GM12874 (cell line): ENCODE measurements around the gene DDX1.

Experiments used
- TF ChIP-seq, protein P1 (sequence below): IDR thresholded peaks from 2 replicates; pipeline ENCODE4 v1.5.1; 2011; ENCODE audit warnings: low read depth, mild to moderate bottlenecking, control low read depth, low read length, moderate library complexity; ENCODE audit not compliant: insufficient read depth

Gene DDX1

DNA sequence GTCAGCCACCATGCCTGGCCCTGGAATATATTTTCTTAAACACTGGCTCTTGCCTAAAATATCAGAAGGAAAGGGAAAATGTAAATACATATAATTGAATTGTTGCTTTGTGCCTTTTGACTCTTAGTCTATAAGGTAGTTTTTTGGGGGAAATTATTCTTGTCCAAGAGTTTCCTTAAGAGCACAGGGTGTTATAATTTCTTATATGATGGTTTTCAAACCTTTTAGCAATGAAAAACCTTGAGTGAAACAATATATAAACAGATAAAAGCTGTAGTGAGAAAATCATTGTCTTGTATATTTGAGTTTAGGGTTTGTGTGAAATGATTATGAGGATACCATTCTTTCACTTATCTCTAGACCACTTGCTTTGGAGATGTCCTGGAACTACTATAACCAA is 40.2 kb downstream of the DDX1 start:
- TF ChIP-seq, protein P1, sequence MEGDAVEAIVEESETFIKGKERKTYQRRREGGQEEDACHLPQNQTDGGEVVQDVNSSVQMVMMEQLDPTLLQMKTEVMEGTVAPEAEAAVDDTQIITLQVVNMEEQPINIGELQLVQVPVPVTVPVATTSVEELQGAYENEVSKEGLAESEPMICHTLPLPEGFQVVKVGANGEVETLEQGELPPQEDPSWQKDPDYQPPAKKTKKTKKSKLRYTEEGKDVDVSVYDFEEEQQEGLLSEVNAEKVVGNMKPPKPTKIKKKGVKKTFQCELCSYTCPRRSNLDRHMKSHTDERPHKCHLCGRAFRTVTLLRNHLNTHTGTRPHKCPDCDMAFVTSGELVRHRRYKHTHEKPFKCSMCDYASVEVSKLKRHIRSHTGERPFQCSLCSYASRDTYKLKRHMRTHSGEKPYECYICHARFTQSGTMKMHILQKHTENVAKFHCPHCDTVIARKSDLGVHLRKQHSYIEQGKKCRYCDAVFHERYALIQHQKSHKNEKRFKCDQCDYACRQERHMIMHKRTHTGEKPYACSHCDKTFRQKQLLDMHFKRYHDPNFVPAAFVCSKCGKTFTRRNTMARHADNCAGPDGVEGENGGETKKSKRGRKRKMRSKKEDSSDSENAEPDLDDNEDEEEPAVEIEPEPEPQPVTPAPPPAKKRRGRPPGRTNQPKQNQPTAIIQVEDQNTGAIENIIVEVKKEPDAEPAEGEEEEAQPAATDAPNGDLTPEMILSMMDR: no peak

DNA sequence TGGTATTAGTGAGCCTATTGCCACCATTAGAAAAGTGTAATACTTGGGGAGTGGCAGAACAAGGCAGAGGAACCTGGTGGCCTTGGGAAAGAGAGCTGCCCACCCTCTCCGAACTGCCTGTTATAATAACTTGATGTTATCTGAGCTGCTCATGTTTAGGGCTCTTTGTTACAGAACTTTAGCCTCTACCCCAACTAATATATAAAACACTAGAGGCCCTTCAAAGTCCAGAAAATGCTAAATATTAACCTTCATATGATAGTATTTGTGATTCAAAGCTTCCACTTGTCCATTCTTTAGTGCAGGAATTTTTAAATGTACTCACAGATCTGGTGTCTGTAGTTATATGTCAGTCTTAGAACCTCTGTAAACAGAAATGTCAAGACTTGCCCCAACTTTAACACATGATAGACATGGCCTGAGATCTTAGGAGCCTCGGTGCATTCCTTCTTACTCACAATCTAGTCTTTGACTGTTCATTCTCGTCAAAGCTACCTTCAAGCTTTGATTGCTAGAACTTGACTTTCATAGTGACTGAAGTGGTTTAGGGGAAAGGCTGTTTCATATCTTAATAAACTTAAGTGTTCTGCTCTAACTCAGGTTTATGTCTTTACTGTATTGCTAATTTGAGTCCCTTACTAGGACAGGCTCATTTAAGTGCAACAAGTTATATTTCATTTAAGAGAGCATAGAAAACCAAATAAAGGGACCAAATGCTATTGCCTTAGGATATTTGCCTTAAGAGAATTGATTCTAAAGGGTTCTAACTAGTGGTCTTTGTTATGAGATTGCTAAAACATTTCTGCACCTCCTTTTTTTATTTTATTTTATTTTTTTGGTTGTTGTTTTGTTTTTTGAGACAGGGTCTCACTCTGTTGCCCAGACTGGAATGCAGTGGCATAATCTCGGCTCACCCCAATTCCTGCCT is 41.6 kb downstream of the DDX1 start:
- TF ChIP-seq, protein P1: no peak

DNA sequence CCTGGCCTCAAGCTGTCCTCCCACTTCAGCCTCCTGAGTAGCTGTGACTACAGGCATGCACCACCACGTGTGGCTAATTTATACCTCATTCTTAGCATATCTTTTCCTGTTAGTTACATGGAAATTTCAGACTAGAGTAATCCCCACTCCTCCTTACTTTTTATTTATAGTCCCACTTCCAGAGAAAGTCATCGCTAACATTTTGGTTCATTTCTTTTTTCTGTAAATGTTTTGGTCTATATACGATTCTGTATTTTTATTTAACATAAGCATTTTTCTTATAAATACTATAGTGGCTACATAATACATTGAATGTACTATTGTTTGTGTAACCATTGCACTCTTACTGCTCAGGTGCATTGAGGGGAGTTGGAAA is 42.3 kb downstream of the DDX1 start:
- TF ChIP-seq, protein P1: no peak

DNA sequence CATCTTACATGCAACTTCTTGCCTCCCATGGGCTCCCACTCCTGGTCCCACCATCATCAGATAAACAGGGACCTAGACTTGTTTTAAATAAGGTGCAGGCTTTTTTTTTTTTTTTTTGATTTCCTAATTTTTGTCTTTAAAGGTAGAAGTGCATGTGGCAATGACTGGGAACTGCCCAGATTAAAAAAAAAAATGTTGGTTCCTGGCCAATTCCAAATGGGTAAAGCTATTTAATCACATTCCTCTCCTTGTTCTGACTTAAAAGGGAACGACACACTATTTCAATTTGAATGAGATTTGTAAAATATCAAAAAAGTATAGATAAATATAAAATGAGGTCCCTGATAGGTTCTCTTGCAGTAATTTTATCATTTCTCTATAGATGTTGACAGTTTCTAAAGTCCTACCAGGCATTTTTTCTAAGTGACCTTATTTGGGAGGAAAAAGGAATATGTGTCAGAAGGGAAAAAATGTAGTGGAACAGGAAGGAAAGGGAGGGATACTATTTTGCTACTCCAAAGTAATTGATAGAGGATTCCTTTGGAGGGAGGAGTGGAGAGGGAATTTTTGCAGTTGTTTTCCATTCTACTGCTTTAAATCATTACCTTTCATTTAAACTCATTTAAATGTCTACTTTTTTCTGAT is 43.3 kb downstream of the DDX1 start:
- TF ChIP-seq, protein P1: no peak

DNA sequence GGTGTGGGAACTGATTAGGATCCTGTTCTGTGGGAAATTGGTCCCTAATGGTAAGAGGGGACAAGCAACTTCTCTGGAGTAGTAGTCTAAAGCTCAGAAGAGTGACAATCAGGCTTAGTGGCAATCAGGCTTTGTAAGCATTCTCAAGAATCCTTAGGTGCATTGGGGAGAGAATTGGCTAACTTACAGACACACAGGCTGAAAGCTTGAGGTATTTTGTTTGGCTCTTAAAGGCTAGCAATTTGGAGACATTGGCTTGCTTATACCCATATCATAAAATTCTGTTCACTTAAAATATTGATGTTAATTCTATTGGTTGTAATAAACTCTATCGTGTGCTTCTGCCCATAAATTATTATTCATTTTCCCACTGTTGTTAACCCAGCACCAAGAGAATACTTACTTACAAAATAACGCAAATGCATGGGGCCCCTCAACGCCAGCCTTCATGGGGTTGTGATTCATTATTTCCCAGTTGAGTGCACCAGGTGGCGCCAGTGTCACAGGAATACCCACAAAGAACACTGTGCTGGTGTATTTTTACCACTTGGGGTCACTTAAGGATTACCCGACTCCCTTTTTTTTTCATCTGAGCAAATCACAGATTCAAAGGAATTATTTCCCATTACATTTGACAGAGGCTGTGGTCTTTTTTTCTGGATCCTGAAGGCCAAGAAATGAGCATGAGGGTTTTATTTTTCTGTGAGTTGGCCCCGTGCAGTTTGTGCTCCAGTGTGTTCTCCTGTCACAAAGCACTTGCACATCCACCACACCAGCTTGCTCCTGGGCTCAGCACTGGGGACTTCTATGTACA is 45.5 kb downstream of the DDX1 start:
- TF ChIP-seq, protein P1: peak; percentile 70

DNA sequence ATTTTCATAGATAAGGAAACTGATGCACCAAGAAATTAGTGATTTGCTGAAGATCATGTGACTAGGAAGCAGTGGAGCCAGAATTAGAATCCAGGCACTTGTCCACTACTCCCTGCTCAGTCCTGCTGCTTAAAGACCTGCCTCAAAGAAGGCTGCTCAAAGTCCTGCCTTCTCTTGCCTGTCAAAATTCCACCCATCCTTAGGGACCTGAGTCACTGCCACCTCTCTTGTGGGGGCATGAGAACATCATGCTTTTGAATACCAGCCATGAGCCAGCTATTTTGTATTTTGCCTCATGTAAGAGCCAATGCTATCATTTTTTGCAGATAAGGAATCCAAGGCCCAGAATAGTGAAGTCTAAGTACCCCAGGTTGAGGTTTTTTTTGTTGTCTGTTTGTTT is 47.1 kb downstream of the DDX1 start:
- TF ChIP-seq, protein P1: no peak
